ENCODE measurements around the gene SPECC1L. TPM values are rescaled to one million over a fixed set of nuclear protein-coding genes. Genes with fewer than 3 reads are reported as not detected.

SPECC1L gene
- total and polyA plus RNA-seq, 10 donors = 5.0 to 65.4 (median 41.5) TPM

- WGBS, 5 donors = 78 to 86% (median 81%) methylated on average over 4 of the region's 4 CpGs
- H3K4me3 ChIP-seq = no peak overlapping the region
- H3K9me3 ChIP-seq = no peaks in the 10 kb centered on the region
- no peak for DNase-seq
- peaks cover 8 to 60% (median 19%) of the 10 kb centered on the region in 6 donors for H3K4me1 ChIP-seq
- intact Hi-C loops (cut with DNase I; ENCODE audit: low total_unique reads) = no loop called here
- H3K27ac ChIP-seq = peak overlapping the region in 6 of 8 donors; percentile 21 to 71 (median 62)
- TF ChIP-seq POLR2A (IDR thresholded peaks at IDR 0.05) (no peak), CTCF (IDR thresholded peaks at IDR 0.05 in 8 of 11, conservative IDR thresholded peaks at IDR 0.05 in 3 of 11) (no peak), POLR2AphosphoS5 (IDR thresholded peaks at IDR 0.05) (no peak)
- peaks cover 3 to 52% (median 15%) of the 10 kb centered on the region in 6 donors for H3K36me3 ChIP-seq
- no peaks in the 10 kb centered on the region for H3K27me3 ChIP-seq (replicated peaks in 1 of 7)
Observed at GRCh38 chr22:24392218-24392931, 121.7 kb downstream of the SPECC1L start.

- TF ChIP-seq POLR2AphosphoS5 (IDR thresholded peaks at IDR 0.05) = no peak
- no peak for TF ChIP-seq CTCF (IDR thresholded peaks at IDR 0.05 in 8 of 11, conservative IDR thresholded peaks at IDR 0.05 in 3 of 11)
- TF ChIP-seq POLR2A (IDR thresholded peaks at IDR 0.05) = no peak
- DNase-seq = no peak
- Histone ChIP-seq H3K27ac (peak overlapping the region in 5 of 8 donors; percentile 2 to 71 (median 61)), H3K4me3 (no peak overlapping the region), H3K4me1 (peaks cover 9 to 67% (median 21%) of the 10 kb centered on the region in 6 donors), H3K27me3 (replicated peaks in 1 of 7) (no peaks in the 10 kb centered on the region), H3K36me3 (peaks cover 3 to 59% (median 16%) of the 10 kb centered on the region in 6 donors), H3K9me3 (no peaks in the 10 kb centered on the region)
- intact Hi-C loops (cut with DNase I; ENCODE audit: low total_unique reads) = no loop called here
- WGBS, 5 donors = 86 to 97% (median 96%) methylated on average over 2 of the region's 2 CpGs
Observed at GRCh38 chr22:24393012-24393559, 122.5 kb downstream of the SPECC1L start.

- no peak for TF ChIP-seq CTCF (IDR thresholded peaks at IDR 0.05 in 8 of 11, conservative IDR thresholded peaks at IDR 0.05 in 3 of 11)
- Histone ChIP-seq H3K9me3 (no peaks in the 10 kb centered on the region), H3K27ac (peak overlapping the region in 2 of 8 donors; percentile 54 to 64), H3K27me3 (replicated peaks in 1 of 7) (no peaks in the 10 kb centered on the region), H3K4me3 (no peak overlapping the region), H3K36me3 (peaks cover 3 to 67% (median 17%) of the 10 kb centered on the region in 6 donors), H3K4me1 (peaks cover 9 to 74% (median 28%) of the 10 kb centered on the region in 6 donors)
- DNase-seq = no peak
- 53 to 84% (median 76%) methylated on average over 3 of the region's 3 CpGs for WGBS, 5 donors
- intact Hi-C loops (cut with DNase I; ENCODE audit: low total_unique reads) = no loop called here
Observed at GRCh38 chr22:24393848-24394247, 123.2 kb downstream of the SPECC1L start.

- no peak overlapping the region for H3K4me3 ChIP-seq
- no peak overlapping the region for H3K27ac ChIP-seq
- peaks cover 3 to 69% (median 17%) of the 10 kb centered on the region in 6 donors for H3K36me3 ChIP-seq
- peaks cover 9 to 76% (median 30%) of the 10 kb centered on the region in 6 donors for H3K4me1 ChIP-seq
- H3K9me3 ChIP-seq = no peaks in the 10 kb centered on the region
- DNase-seq = no peak
- no peaks in the 10 kb centered on the region for H3K27me3 ChIP-seq (replicated peaks in 1 of 7)
- WGBS, 5 donors = 70 to 93% (median 83%) methylated on average over 2 of the region's 2 CpGs
- TF ChIP-seq POLR2AphosphoS5 (IDR thresholded peaks at IDR 0.05) = no peak
- no peak for TF ChIP-seq POLR2A (IDR thresholded peaks at IDR 0.05)
- TF ChIP-seq CTCF (IDR thresholded peaks at IDR 0.05 in 8 of 11, conservative IDR thresholded peaks at IDR 0.05 in 3 of 11) = no peak
- intact Hi-C loops (cut with DNase I; ENCODE audit: low total_unique reads) = no loop called here
Observed at GRCh38 chr22:24394254-24394653, 123.6 kb downstream of the SPECC1L start.
